Endothelial cell of umbilical vein (primary cell): ENCODE data around the gene FBH1. TPM values are rescaled to one million over a fixed set of nuclear protein-coding genes. Genes with fewer than 3 reads are reported as not detected.

ENCODE experiments used
- BruUV-seq: library from RNA; stranded (reverse); fragments of 400-500 nt; replicated peaks from 2 replicates; lab custom pipeline; 2021; lab: Mats Ljungman, UMichigan
- CTCF ChIA-PET: fragments of 300-600, 350-600 bp; sonication (Branson Sonifier 250); formaldehyde crosslinking; loops from one replicate; lab custom pipeline; 2021; ENCODE audit warnings: antibody characterized with exemption, inconsistent platforms; lab: Charles Lee
- POLR2A ChIA-PET: fragments of 300-600, 350-600 bp; sonication (Branson Sonifier 250); formaldehyde crosslinking; loops from one replicate; lab custom pipeline; 2021; ENCODE audit warnings: antibody characterized with exemption, inconsistent platforms; lab: Charles Lee
- DNase-seq: peaks from one replicate; pipeline ENCODE4 v3.0.0-alpha.2; 2011; ENCODE audit warnings: low read depth, low spot score
- FAIRE-seq: peaks from 2 replicates; lab custom pipeline; 2011; peaks lifted over from hg19 to GRCh38; lab: Jason Lieb, UNC
- H2AFZ ChIP-seq: 2 replicates; pipeline ENCODE4 v1.6.0; 2012; ENCODE audit warnings: low read depth, low read length, control low read depth, inconsistent platforms
- H3K27ac ChIP-seq: 2 replicates; pipeline ENCODE4 v1.5.1; 2011; ENCODE audit warnings: low read depth, mild to moderate bottlenecking, control low read depth, low read length, moderate library complexity; ENCODE audit not compliant: insufficient read depth
- H3K27me3 ChIP-seq, 2 experiments: 2 replicates each; pipeline versions ENCODE4 v1.6.0 to v1.6.1; 2011; ENCODE audit warnings: low read length in 2 of 2, mixed read lengths in 1 of 2; ENCODE audit not compliant: control insufficient read depth in 2 of 2, insufficient read depth in 2 of 2
- H3K36me3 ChIP-seq, 2 experiments: 2 replicates in 1 of 2; 3 replicates in 1 of 2; pipeline ENCODE4 v1.5.1; 2011; ENCODE audit warnings: low read length in 2 of 2, mild to moderate bottlenecking in 1 of 2, moderate library complexity in 1 of 2; ENCODE audit not compliant: control insufficient read depth in 2 of 2, insufficient read depth in 2 of 2; ENCODE audit errors: extremely low read depth in 1 of 2
- H3K4me1 ChIP-seq: 3 replicates; pipeline ENCODE4 v1.5.1; 2011; ENCODE audit warnings: mild to moderate bottlenecking, low read length; ENCODE audit not compliant: control insufficient read depth, insufficient read depth; ENCODE audit errors: extremely low read depth
- H3K4me2 ChIP-seq: 2 replicates; pipeline ENCODE4 v1.6.1; 2011; ENCODE audit warnings: low read length, control low read depth, mixed read lengths; ENCODE audit not compliant: insufficient read depth
- H3K4me3 ChIP-seq, 3 experiments: fragments of 200-600 bp in 1 of 3; sonication (generic), shearing (Covaris generic) in 1 of 3; replicated peaks in 1 of 3; 2 replicates each; pipeline ENCODE4 v1.5.1; 2011 to 2016; ENCODE audit warnings: control low read depth in 3 of 3, low read length in 3 of 3, mild to moderate bottlenecking in 2 of 3, inconsistent platforms in 1 of 3, low read depth in 1 of 3, moderate library complexity in 1 of 3; ENCODE audit not compliant: insufficient read depth in 1 of 3
- H3K79me2 ChIP-seq: 2 replicates; pipeline ENCODE4 v1.6.0; 2012; ENCODE audit warnings: low read length, inconsistent platforms; ENCODE audit not compliant: control insufficient read depth, insufficient read depth
- H3K9ac ChIP-seq: replicated peaks from 2 replicates; pipeline ENCODE3; 2011; ENCODE audit warnings: low read length, control low read depth; ENCODE audit not compliant: insufficient read depth; ENCODE audit errors: extremely low read depth
- H3K9me1 ChIP-seq: replicated peaks from 3 replicates; pipeline ENCODE4 v1.6.0; 2011; ENCODE audit warnings: mild to moderate bottlenecking, low read length; ENCODE audit not compliant: control insufficient read depth, insufficient read depth; ENCODE audit errors: extremely low read depth
- H3K9me3 ChIP-seq: replicated peaks from 2 replicates; pipeline ENCODE4 v1.5.1; 2012; ENCODE audit warnings: low read length, inconsistent platforms; ENCODE audit not compliant: control insufficient read depth, insufficient read depth
- H4K20me1 ChIP-seq: replicated peaks from 2 replicates; pipeline ENCODE3; 2011; ENCODE audit warnings: mild to moderate bottlenecking, low read length; ENCODE audit not compliant: control insufficient read depth, insufficient read depth; ENCODE audit errors: extremely low read depth
- CTCF ChIP-seq, 2 donors: IDR thresholded peaks; 1 replicate in 1 of 2; 2 replicates in 1 of 2; pipeline ENCODE4 v1.5.1; 2011; ENCODE audit warnings: low read length in 2 of 2, mild to moderate bottlenecking in 2 of 2, moderate library complexity in 2 of 2, control low read depth in 1 of 2, inconsistent platforms in 1 of 2, low read depth in 1 of 2; ENCODE audit not compliant: insufficient read depth in 1 of 2; ENCODE audit errors: extremely low read depth in 1 of 2
- EZH2 ChIP-seq: IDR thresholded peaks from 2 replicates; pipeline ENCODE4 v1.6.1; 2012; ENCODE audit warnings: borderline replicate concordance, low read depth, mild to moderate bottlenecking, moderate library complexity, low read length, inconsistent platforms; ENCODE audit not compliant: severe bottlenecking
- FOS ChIP-seq: IDR thresholded peaks from 2 replicates; pipeline ENCODE4 v1.6.1; 2011; ENCODE audit warnings: mild to moderate bottlenecking, low read length, moderate library complexity, borderline replicate concordance; ENCODE audit not compliant: insufficient read depth
- GATA2 ChIP-seq: IDR thresholded peaks from 2 replicates; pipeline ENCODE4 v1.7.0; 2011; ENCODE audit warnings: low read depth, mild to moderate bottlenecking, moderate library complexity, mixed read lengths, low read length; ENCODE audit not compliant: insufficient read length, insufficient read depth
- JUN ChIP-seq: IDR thresholded peaks from 2 replicates; pipeline ENCODE4 v1.6.1; 2011; ENCODE audit warnings: borderline replicate concordance, low read depth; ENCODE audit not compliant: insufficient read length, insufficient read depth
- MAX ChIP-seq: IDR thresholded peaks from 2 replicates; pipeline ENCODE4 v1.6.1; 2011; ENCODE audit not compliant: insufficient read depth, insufficient read length
- MYC ChIP-seq: IDR thresholded peaks from one replicate; pipeline ENCODE4 v1.6.1; 2011; ENCODE audit warnings: mild to moderate bottlenecking, low read depth, low read length
- POLR2A ChIP-seq: IDR thresholded peaks from 2 replicates; pipeline ENCODE4 v1.6.1; 2012; ENCODE audit warnings: low read depth, mild to moderate bottlenecking, control low read depth, low read length
- POLR2AphosphoS5 ChIP-seq: IDR thresholded peaks from 2 replicates; pipeline ENCODE4 v1.6.1; 2012; ENCODE audit warnings: low read depth, mild to moderate bottlenecking, control low read depth, low read length, moderate library complexity; ENCODE audit not compliant: insufficient read depth
- dilution Hi-C: fragments of 300-500 bp; cut with MboI; formaldehyde crosslinking; loops from one replicate; pipeline ENCODE4 v1.15.0; 2019; ENCODE audit warnings: low sequenced_read_pairs; ENCODE audit not compliant: extremely low pct_ligation_motif_present
- intact Hi-C: fragments of 100-400 bp; cut with micrococcal nuclease; formaldehyde crosslinking; loops from one replicate; pipeline ENCODE4 v1.10.0; 2022
- polyA plus RNA-seq, 4 experiments: library from polyadenylated mRNA; depleted of rRNA in 3 of 4; stranded (reverse) in 3 of 4; unstranded in 1 of 4; fragments of >200 nt; gene quantifications; 2 replicates each; pipeline versions ENCODE4 v1.2.1 to v1.2.3, GENCODE V29; 2011 to 2012; ENCODE audit warnings: missing spikeins in 1 of 4
- total RNA-seq: library from RNA; stranded (reverse); gene quantifications from 2 replicates; pipeline ENCODE4 v1.2.3, GENCODE V29; 2021

The FBH1 gene
- total and polyA plus RNA-seq, 2 donors (not counting 3 experiments of a cell fraction or from before 2014, with no cell fraction given) = 71.4 to 97.0 TPM

- CTCF ChIA-PET = interaction anchor here (0.6 kb wide), 1 partner anchor 555 kb away, joined by 3 read pairs; no protein-coding TSS in a partner anchor
- POLR2A ChIA-PET = no interaction called here
These were observed 33.9 kb upstream of the FBH1 start for GRCh38 chr10:5855979-5856700.

More at GRCh38 chr10:5855979-5856700, 33.9 kb upstream of the FBH1 start:
- no TSS peak for BruUV-seq
- H3K4me3 ChIP-seq = no peak overlapping the region
- TF ChIP-seq POLR2AphosphoS5 (no peak), CTCF (IDR thresholded peaks at IDR 0.05; ENCODE audit: extremely low read depth in 1 of 2, insufficient read depth in 1 of 2, low read depth in 1 of 2, low read length in 2 of 2) (no peak), EZH2 (no peak), GATA2 (no peak), JUN (no peak), MAX (no peak), FOS (no peak), POLR2A (no peak), MYC (no peak)
- no peak overlapping the region for H3K9ac ChIP-seq
- H3K4me1 ChIP-seq = peaks cover 2% of the 10 kb centered on the region
- H3K27ac ChIP-seq = no peak overlapping the region
- DNase-seq = no peak
- no peaks in the 10 kb centered on the region for H3K79me2 ChIP-seq
- no peaks in the 10 kb centered on the region for H4K20me1 ChIP-seq
- H3K9me1 ChIP-seq = no peaks in the 10 kb centered on the region
- H3K9me3 ChIP-seq = no peaks in the 10 kb centered on the region
- no peaks in the 10 kb centered on the region for H3K36me3 ChIP-seq
- no peak for FAIRE-seq
- H3K4me2 ChIP-seq = no peak overlapping the region
- H3K27me3 ChIP-seq = no peaks in the 10 kb centered on the region
- intact Hi-C loops = no loop called here
- H2AFZ ChIP-seq = no peak overlapping the region
- dilution Hi-C loops = no loop called here
